MV-4-11 (cell line): ENCODE results near the gene CCDC69.
"Not testable (repeated sequence)": the region's sequence is repeated elsewhere in the genome, so short reads cannot be mapped to it uniquely, and the experiment has no call there.

ENCODE experiments used
- DNase-seq: peaks from one replicate; lab custom pipeline; 2025; lab: John Stamatoyannopoulos, UW

Gene CCDC69, protein sequence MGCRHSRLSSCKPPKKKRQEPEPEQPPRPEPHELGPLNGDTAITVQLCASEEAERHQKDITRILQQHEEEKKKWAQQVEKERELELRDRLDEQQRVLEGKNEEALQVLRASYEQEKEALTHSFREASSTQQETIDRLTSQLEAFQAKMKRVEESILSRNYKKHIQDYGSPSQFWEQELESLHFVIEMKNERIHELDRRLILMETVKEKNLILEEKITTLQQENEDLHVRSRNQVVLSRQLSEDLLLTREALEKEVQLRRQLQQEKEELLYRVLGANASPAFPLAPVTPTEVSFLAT

GRCh38 chr5:151223447-151224264 is at the start of gene CCDC69:
CCDC69 (minus strand) TSS chr5:151224092; CDS start chr5:151223970, 122 bp downstream.
- DNase-seq, result peak; percentile 45

DNA sequence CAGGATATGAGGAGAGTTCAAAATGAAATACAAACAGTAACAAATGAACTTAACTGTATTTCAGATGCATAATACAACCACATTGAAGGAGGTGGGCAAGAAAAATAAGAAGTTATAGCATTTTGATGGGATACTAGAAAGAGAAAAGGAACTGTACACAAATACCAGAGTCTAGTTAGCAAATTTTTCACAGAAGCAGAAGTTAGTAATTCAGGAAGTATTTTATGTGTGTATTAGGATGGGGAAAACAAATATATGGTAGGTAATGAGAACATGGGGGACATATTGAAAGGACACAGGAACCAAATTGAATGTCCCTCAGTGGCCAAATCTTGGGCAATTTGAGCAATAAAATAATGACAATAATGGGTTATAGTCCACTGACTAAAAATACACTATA is 47.4 kb upstream of the CCDC69 start:
- DNase-seq, result peak; percentile 41

DNA sequence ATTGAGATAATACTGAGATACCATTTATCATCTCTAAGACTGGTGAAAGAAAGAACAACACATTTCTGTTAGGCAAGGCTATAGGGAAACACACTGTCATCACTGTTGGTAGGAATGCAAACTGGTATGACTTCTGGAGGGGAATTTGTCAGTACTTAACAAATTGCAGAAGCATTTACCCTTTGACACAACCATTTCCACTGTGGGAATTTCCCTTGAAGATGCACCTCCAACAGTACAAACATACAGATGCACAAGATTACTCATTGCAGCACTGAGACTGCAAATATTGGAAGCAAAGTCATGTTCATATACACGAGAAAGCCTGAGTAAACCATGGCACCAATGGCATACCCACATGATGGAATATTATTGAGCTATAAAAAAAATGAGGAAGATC is 46.7 kb upstream of the CCDC69 start:
- no peak for DNase-seq

GRCh38 chr5:151267491-151268260 is 43.8 kb upstream of the CCDC69 start:
- no peak for DNase-seq

DNA sequence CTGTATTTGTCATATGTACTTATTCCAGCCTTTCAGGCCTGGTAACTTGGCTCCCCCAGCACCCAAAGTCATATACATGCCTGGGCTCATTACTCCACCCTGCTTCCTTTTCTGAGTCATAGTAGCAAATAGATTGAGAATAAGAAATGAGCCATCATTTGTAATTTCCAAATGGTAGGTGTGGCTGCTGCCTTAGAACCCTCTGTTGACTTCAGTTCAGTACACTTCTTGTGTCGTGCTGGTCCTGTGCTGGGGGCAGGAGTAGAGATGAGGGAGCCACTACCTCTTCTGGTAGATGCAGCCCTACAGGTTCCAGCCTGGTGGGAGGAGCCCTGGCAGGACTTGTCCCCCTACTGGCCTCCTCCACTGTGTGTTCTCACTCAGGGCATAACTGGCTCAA is 40.2 kb upstream of the CCDC69 start:
- peak; percentile 19 for DNase-seq

DNA sequence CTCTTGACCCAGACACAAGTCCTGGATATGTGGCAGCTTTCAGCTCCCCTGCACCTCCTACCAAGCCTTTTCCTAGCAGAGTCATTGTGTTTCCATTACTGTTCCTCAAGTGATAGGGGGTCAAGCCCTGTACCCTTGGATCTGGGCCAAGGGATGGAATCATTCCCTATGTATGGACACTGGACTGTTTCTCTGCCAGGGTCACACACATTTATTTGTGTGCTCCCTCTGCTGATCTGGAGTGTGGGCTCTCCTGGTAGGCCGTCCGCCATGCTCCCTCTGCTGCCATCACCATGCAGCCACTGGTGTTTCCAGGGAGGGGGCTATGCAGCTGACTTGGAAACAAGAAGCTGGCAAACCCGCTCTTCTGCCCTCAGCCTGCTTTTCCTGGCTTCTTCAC is 38.6 kb upstream of the CCDC69 start:
- DNase-seq, result no peak

- no peak for DNase-seq
Observed at GRCh38 chr5:151259931-151260330, 36.0 kb upstream of the CCDC69 start.

- DNase-seq, result no peak
Observed at GRCh38 chr5:151258816-151259215, 34.9 kb upstream of the CCDC69 start.

- peak; percentile 90 for DNase-seq
Observed at GRCh38 chr5:151258201-151258611, 34.3 kb upstream of the CCDC69 start.

- DNase-seq, result peak; percentile 75
Observed at GRCh38 chr5:151257731-151258181, 33.9 kb upstream of the CCDC69 start.

DNA sequence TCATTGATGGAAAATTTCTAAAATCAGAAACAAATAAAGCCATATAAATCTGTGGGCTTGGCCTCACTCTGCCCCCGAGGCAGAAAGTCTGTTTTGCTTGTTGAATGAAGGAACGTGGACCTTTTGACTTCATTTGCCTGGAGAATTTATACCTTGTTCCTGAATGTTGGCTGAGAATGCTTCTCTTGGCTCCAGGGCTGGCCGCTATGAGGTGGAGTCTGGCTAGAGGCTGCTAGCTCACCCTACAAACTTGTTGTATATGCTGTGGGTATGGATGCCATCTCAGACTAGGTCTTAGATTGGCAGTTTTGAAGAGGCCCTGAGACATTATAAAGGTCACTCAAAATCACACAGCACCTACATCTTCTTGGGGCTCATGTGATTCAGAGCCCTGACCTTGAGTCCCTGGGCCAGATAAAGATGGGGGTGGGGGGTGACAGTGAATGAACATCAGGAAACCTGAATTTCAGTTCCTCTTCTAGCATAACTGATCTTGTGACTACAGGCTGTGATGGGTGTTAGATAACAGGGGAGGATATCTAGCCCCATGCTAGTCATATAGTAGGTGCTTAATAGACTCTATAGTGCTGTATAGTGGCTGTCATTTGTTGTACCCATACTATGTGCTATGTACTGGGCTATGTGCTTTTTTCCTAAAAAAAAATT is 31.9 kb upstream of the CCDC69 start:
- peak; percentile 80 for DNase-seq

DNA sequence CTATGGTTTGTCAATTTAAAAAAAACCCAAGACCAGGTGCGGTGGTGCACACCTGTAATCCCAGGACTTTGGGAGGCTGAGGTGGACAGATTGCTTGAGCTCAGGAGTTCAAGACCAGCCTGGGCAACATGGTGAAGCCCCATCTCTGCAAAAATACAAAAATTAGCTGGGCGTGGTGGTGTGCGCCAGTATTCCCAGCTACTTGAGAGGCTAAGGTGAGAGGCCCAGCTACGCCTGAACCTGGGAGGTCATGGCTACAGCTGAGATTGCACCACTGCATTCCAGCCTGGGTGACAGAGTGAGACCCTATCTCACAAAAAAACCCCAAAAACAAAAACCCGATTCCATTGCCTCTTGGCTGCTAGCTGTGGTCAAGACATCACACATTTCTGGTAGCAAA is 31.1 kb upstream of the CCDC69 start:
- not testable (repeated sequence) for DNase-seq

DNA sequence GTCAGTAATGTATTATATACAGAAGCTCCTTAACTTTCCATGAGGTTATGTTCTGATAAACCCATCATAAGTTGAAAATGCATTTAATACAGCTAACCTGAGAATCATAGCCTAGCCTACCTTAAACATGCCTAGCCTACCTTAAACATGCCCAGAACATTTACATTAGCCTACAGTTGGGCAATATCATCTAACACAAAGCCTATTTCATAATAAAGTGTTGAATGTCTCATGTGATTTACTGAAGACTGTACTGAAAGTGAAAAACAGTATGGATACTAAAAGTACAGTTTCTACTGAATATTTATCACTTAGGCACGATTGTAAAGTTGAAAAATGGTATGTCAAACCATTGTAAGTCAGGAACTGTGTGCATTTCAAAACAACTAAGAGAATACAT is 30.7 kb upstream of the CCDC69 start:
- DNase-seq, result peak; percentile 28

- peak; percentile 19 for DNase-seq
Observed at GRCh38 chr5:151253605-151253950, 29.7 kb upstream of the CCDC69 start.

DNA sequence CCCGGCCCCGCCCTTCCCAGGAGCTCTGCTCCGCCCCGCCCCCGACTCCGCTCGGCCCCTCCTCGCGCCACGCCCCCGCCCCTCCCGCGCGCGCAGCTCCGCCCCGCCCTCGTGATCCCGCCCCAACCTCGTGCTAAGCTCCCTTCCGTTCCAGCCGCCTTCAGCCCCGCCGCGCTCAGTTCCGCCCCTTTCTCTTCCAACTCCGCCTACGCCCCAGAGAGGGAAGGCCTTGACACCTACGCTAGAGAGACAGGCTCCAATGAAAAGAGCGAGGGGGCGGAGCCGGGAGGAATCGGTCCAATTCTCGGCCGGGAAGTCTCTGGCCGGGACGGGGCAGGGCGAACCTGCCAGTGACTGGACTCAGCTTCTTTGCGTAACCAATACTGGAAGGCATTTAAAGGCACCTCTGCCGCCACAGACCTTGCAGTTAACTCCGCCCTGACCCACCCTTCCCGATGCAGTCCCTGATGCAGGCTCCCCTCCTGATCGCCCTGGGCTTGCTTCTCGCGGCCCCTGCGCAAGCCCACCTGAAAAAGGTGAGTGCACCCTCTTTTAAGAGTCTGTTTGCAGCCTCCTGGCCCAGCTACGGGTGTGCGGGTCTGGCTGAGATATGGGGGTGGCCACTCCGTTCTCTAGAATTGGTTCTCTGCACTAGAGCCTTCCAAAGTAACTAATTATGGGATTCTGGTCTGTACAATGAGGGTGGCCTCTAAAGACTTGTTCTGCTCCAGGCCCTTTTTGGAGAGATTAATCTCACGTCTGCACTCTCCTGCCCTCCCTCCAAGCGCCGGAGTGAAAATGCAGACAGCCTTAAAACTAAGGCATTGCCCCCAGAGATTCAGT is 29.1 kb upstream of the CCDC69 start, which contains the start of gene GM2A:
Gene GM2A, plus strand, starts transcription at position 424 of the 843 bp plus-strand sequence. Its CDS starts 32 bp downstream, at position 456.
- peak; percentile 100 for DNase-seq

DNA sequence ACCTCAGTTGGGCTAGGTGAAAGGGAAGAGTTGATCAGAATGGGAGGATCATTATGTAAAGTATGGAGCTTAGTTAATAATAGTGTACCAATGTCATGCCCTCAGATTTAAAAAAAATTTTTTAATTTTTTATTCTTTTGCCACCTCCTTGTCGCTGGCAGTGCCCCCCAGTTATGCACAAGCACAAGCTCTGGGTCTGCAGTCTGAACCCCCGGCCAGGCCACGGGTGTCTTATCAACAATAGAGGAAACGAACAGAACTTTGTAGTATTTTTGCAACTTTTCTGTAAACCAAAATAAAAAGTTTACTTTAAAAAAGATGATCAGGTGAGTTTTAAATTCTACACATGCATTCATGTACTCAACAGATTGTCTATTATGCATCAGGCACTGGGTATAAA is 27.7 kb upstream of the CCDC69 start:
- DNase-seq, result no peak

DNA sequence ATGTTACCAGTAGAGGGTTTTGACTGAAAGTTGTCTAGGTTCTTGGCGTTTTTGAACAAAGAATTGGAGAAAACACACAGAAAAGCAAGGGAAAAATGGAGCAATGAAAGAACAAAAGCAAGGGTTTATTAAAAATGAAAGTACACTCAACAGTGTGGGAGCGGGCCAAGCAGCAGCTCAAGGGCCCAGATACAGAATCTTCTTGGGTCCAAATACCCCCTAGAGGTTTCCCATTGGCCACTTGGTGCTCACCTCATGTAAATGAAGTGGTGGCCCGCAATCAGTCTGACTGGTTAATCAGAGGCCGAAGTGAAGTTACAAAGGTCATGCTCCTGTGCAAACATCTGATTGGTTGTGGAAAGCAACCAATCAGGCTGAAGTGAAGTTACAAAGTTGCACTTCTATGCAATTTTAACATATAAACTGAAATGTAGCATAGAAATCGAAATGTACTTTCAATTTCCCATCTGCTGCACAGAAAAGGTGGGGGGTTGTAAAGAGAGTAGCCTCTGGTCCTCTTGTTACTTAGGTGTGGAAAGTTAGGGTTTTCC is 27.2 kb upstream of the CCDC69 start:
- DNase-seq, result no peak

DNA sequence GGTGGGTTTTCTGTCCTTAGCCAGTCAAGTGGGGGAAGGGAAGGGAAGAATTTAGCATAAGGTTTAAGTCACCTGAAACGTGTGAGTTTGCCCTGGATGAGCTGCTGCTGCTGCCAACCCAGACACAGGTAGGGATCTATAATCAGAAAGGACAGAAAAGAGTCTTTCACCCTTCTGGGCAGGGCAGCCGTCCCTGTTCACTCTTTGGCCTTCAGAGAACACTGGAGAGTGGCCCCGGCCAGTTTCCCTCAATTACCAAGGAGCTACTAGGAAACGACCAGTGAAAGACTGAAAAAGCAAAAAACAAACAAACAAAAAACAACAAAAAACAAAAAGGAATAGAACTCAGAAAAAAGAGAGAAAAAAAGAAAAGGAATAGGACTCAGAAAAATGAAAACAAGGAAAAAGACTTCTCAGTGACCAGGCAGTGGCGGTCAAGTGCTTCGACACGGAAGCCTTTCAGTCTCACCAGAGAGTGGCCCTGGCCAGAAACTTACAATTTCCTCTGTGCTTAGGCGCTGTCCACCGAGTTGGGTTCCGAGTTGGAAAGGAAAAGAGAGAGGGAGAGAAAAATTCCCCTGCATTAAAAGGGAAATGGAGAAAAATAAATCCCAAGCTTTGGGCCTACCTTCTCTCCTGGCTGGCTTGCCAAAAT is 26.6 kb upstream of the CCDC69 start:
- DNase-seq, result no peak

DNA sequence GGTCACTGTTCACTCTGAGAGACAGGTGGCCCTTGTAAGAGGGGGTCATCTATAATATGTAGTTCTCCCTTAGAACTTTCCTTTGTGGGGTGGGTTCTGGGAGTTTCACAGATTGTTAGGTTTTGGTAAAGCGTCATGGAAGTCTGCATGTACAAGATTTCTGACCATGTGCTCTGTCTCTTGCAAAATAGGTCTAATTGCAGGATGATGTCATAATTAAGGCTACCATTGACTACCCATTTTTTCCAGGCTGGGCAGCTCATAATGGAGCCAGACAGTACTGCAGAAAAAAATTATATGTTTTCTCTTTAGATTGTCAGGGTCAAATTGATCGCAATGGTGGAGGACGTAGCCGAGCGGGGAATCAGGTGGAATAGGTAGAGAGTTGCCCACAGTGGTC is 25.4 kb upstream of the CCDC69 start:
- peak; percentile 24 for DNase-seq

DNA sequence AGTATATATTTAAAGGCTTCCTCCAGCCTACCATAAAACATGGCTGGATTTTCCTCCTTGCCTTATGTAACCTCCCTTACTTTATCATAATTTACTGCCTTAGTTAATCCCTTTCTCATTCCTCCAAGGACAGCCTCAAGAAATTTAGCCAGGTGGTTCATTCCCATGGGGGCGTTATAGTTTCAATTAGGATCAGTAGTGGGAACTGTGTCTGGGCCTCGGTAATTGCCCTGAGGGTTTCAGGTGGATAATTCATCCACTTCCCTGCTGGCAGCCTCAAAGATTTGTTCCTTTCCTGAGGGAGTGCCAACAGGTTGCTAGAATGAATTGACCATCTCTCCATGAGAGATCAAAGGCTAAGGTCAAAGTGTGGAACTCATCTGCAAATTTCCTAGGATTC is 24.8 kb upstream of the CCDC69 start:
- DNase-seq, result no peak
